Psoas muscle (tissue), 8 donors: ENCODE data around the gene GSG1L2. TPM values are rescaled to one million over a fixed set of nuclear protein-coding genes. Genes with fewer than 3 reads are reported as not detected.

ENCODE experiments used
- ATAC-seq, 4 donors: fragments of 200-7000 bp; cut with Tn5 transposase; one replicate each; pipeline ENCODE4 v1.9.1; 2020; ENCODE audit warnings: moderate library complexity in 3 of 4, mild to moderate bottlenecking in 2 of 4
- DNase-seq, 2 donors: peaks; one replicate each; pipeline ENCODE4 v3.0.0-alpha.2; 2020
- H3K27ac ChIP-seq: fragments of 200-600 bp; one replicate; pipeline ENCODE4 v1.8.0; 2022
- H3K27me3 ChIP-seq, 3 donors: fragments of 200-600 bp in 1 of 3; one replicate each; pipeline versions ENCODE4 v1.6.1 to v1.8.0; 2013 to 2022; ENCODE audit warnings: low read length in 2 of 3, mild to moderate bottlenecking in 2 of 3, moderate library complexity in 1 of 3; ENCODE audit not compliant: insufficient read depth in 3 of 3
- H3K36me3 ChIP-seq, 2 donors: fragments of 200-600 bp in 1 of 2; one replicate each; pipeline versions ENCODE4 v1.6.1 to v1.8.0; 2013 to 2022; ENCODE audit warnings: low read depth in 1 of 2, mild to moderate bottlenecking in 1 of 2, moderate library complexity in 1 of 2; ENCODE audit not compliant: insufficient read depth in 1 of 2
- H3K4me1 ChIP-seq: fragments of 200-600 bp; one replicate; pipeline ENCODE4 v1.8.0; 2022
- H3K4me3 ChIP-seq: fragments of 200-600 bp; one replicate; pipeline ENCODE4 v1.8.0; 2022; ENCODE audit warnings: mild to moderate bottlenecking
- H3K9me3 ChIP-seq: fragments of 200-600 bp; one replicate; pipeline ENCODE4 v1.8.0; 2022
- CTCF ChIP-seq: fragments of 200-600 bp; IDR thresholded peaks from one replicate; pipeline ENCODE4 v1.8.0; 2022; ENCODE audit warnings: antibody characterized with exemption
- WGBS, 3 donors: extraction: QIAGEN DNeasy Blood & Tissue Kit; methylation state at CpG; one replicate each; pipeline versions ENCODE4 v1.1.6 to v1.1.7; 2013; 5-methylcytosine and 5-hydroxymethylcytosine counted together
- intact Hi-C, 2 donors: fragments of 100-400 bp; cut with DNase I; formaldehyde crosslinking; loops; one replicate each; pipeline versions ENCODE4 v1.11.0 to v1.14.2; 2022
- polyA plus RNA-seq, 3 donors: library from polyadenylated mRNA; stranded (reverse); fragments of 200-250 nt; gene quantifications; one replicate each; pipeline ENCODE4 v1.2.3, GENCODE V29; 2013
- total RNA-seq, 4 donors: library from RNA; stranded (reverse); fragmentation: NEBNext Ultra II Directional in 2 of 4; extraction: Animal tissue kit (Norgen Biotek cat#: 25700) in 2 of 4; gene quantifications; one replicate each; pipeline versions ENCODE4 v1.2.1 to v1.2.4, GENCODE V29; 2021 to 2023
- donor health status: healthy with polysubstance abuse.
- donor health status: DM: no; HTN: no; CAD: no; lungs with moderate emphysema.
- donor health status: Bipolar disorder and iron deficiency.
- donor health status: healthy.
- donor health status: DM: yes; HTN: yes; CAD: no.
- donor health status: DM: no; HTN: no; CAD: no.
- donor health status: DM: no; HTN: no; CAD: no.
- donor health status: DM: yes; HTN: yes; CAD: no.

Gene GSG1L2
- total and polyA plus RNA-seq, 7 donors = not detected

- H3K27ac ChIP-seq = no peak overlapping the region
- no peak for DNase-seq
- WGBS, 3 donors = 77 to 88% (median 77%) methylated on average over 4 of the region's 4 CpGs
- no peaks in the 10 kb centered on the region for H3K36me3 ChIP-seq
- no peak for ATAC-seq
- TF ChIP-seq CTCF = no peak
- H3K27me3 ChIP-seq = no peaks in the 10 kb centered on the region
- intact Hi-C loops = no loop called here
- no peaks in the 10 kb centered on the region for H3K9me3 ChIP-seq
- peaks cover 26% of the 10 kb centered on the region for H3K4me1 ChIP-seq
- no peak overlapping the region for H3K4me3 ChIP-seq
Measured at GRCh38 chr17:9839433-9839832, 17.6 kb upstream of the GSG1L2 start.

GRCh38 chr17:9837551-9838471 is 15.9 kb upstream of the GSG1L2 start:
- intact Hi-C loops = no loop called here
- ATAC-seq = peak; percentile 31 to 65 (median 64)

GRCh38 chr17:9833922-9834321 is 12.0 kb upstream of the GSG1L2 start:
- no peaks in the 10 kb centered on the region for H3K36me3 ChIP-seq
- no peak for TF ChIP-seq CTCF
- H3K4me3 ChIP-seq = no peak overlapping the region
- no peaks in the 10 kb centered on the region for H3K27me3 ChIP-seq
- WGBS, 3 donors = 87 to 92% (median 91%) methylated on average over 4 of the region's 4 CpGs
- H3K4me1 ChIP-seq = no peaks in the 10 kb centered on the region
- intact Hi-C loops = no loop called here
- DNase-seq = no peak
- ATAC-seq = no peak
- no peak overlapping the region for H3K27ac ChIP-seq
- H3K9me3 ChIP-seq = no peaks in the 10 kb centered on the region

More at GRCh38 chr17:9837551-9838471, 15.9 kb upstream of the GSG1L2 start:
- no peak overlapping the region for H3K4me3 ChIP-seq
- DNase-seq = peak; percentile 73 to 74
- no peak overlapping the region for H3K27ac ChIP-seq
- H3K4me1 ChIP-seq = peaks cover 13% of the 10 kb centered on the region
- no peaks in the 10 kb centered on the region for H3K27me3 ChIP-seq
- 27 to 54% (median 43%) methylated on average over 11 of the region's 11 CpGs for WGBS, 3 donors
- no peak for TF ChIP-seq CTCF
- no peaks in the 10 kb centered on the region for H3K36me3 ChIP-seq
- no peaks in the 10 kb centered on the region for H3K9me3 ChIP-seq

DNA sequence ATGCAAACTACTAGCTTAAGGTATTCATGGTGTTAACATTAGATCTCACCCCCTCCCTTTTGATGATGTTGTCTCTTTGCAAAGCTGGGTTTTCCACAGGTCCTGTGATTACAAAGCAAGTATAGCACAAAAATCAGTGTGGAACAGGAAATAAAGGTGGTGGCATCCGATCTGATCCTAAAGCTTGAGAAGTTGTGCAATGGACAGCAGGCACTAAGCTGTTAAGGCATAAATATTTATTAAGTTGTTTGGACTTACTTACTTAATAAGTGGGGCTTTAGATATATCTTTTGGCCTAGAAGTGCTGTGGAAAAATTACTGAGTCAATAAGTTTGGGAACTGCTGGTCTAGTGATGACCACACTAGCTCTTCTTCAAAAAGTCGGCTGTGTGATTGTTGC is 8.8 kb upstream of the GSG1L2 start:
- intact Hi-C loops = no loop called here
- DNase-seq = no peak
- 83 to 98% (median 88%) methylated on average over 2 of the region's 2 CpGs for WGBS, 3 donors
- ATAC-seq = no peak
- no peaks in the 10 kb centered on the region for H3K9me3 ChIP-seq
- H3K27ac ChIP-seq = no peak overlapping the region
- H3K27me3 ChIP-seq = no peaks in the 10 kb centered on the region
- H3K4me3 ChIP-seq = no peak overlapping the region
- H3K4me1 ChIP-seq = no peaks in the 10 kb centered on the region
- no peak for TF ChIP-seq CTCF
- H3K36me3 ChIP-seq = no peaks in the 10 kb centered on the region
